ES-I3 (cell line): Measurements from ENCODE around the gene CTSO.

Experiments used
- H3K36me3 ChIP-seq: 2 replicates; pipeline ENCODE4 v1.6.1; 2013; ENCODE audit warnings: mild to moderate bottlenecking, low read length, control low read depth, moderate library complexity; ENCODE audit not compliant: insufficient read depth
- H3K4me1 ChIP-seq: 2 replicates; pipeline ENCODE4 v1.6.1; 2013; ENCODE audit warnings: mild to moderate bottlenecking, control low read depth, low read length; ENCODE audit not compliant: insufficient read depth
- H3K9ac ChIP-seq: 2 replicates; pipeline ENCODE4 v1.6.1; 2013; ENCODE audit warnings: low read depth, mild to moderate bottlenecking, low read length, moderate library complexity
- H3K9me3 ChIP-seq: 2 replicates; pipeline ENCODE4 v1.6.1; 2013; ENCODE audit warnings: mild to moderate bottlenecking, low read length, moderate library complexity; ENCODE audit not compliant: control insufficient read depth, insufficient read depth

Gene CTSO

DNA sequence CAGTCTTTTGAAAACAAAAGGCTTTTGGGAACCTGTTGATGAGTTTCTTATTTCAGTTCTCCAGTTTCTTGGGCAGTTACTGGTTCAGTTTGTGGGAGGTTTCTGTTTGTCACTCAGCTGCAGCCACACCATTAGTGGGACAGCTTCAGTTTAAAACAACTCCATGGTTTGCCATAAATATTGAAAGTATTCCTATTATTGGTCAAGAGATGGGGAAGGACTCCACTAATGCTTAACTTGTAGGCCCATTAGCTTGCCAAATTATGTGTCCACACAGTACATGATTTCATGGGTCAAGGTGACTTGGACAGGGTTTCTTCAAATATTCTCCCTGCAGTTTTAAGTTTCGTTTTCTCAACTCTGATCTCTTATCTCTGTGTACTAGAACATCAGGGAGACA lies 72.1 kb downstream of the CTSO start:
- Histone ChIP-seq H3K36me3 (no peaks in the 10 kb centered on the region), H3K4me1 (no peaks in the 10 kb centered on the region), H3K9ac (no peak overlapping the region), H3K9me3 (0 out of 2 replicates have a peak, but pooled peaks cover 3% of the 10 kb centered on the region)

- H3K9me3 ChIP-seq = peaks cover 3% of the 10 kb centered on the region; the same call in 1 of the 2 replicates
- no peak overlapping the region for H3K9ac ChIP-seq
- H3K4me1 ChIP-seq = no peaks in the 10 kb centered on the region
- no peaks in the 10 kb centered on the region for H3K36me3 ChIP-seq
Measured at GRCh38 chr4:155879767-155880166, 73.9 kb downstream of the CTSO start.

GRCh38 chr4:155878611-155879010 lies 75.1 kb downstream of the CTSO start:
- Histone ChIP-seq H3K9me3 (peaks cover 3% of the 10 kb centered on the region; the same call in 1 of the 2 replicates), H3K9ac (no peak overlapping the region), H3K4me1 (no peaks in the 10 kb centered on the region), H3K36me3 (no peaks in the 10 kb centered on the region)

DNA sequence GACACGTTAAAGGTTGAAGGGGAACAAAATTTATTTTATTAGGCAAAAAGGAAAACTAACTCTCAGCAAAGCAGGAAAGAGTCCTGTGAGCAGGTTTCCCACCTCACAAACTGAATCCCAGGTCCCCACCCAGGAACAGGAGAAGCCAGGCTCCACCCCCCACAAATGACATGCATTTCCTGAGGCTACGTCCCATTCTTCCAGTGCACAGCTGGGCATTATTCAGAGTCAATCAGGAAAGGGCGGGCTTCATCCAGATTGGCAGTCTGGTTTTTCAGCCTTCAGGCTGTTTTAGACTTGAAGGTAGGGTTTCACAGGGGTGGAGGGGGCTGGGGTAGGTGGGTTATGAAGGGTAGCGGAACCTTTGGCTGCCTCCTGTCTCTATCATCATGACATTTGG lies 75.7 kb downstream of the CTSO start:
- Histone ChIP-seq H3K9me3 (peaks cover 3% of the 10 kb centered on the region), H3K36me3 (no peaks in the 10 kb centered on the region), H3K4me1 (no peaks in the 10 kb centered on the region), H3K9ac (no peak overlapping the region)

DNA sequence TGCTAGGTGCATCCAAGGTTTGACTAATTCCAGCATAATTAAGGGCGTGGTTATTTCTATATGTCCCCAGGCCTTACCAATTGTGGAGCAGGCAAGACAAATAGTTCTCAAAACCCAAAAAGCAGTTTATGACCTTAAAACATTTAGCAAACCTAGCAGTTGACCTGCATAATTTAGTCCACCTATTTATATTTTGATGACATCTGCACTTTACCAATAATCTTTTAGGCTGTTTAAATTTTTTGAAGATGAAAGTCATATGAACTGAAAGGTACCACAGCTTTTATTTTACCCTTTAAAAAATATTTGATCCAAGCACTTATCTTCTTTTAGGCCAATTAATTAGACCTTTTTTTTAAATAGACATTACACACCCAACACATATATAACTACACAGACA lies 77.8 kb downstream of the CTSO start:
- peaks cover 3% of the 10 kb centered on the region for H3K9me3 ChIP-seq
- no peaks in the 10 kb centered on the region for H3K4me1 ChIP-seq
- no peaks in the 10 kb centered on the region for H3K36me3 ChIP-seq
- no peak overlapping the region for H3K9ac ChIP-seq
